ENCODE measurements around the gene ZNF316. TPM values are rescaled to one million over a fixed set of nuclear protein-coding genes. Genes with fewer than 3 reads are reported as not detected.
"Not testable (repeated sequence)": the region's sequence is repeated elsewhere in the genome, so short reads cannot be mapped to it uniquely, and the experiment has no call there.

The ZNF316 gene
- total RNA-seq, 4 donors from 2014 or later, result 15.6 to 39.5 (median 27.3) TPM

DNA sequence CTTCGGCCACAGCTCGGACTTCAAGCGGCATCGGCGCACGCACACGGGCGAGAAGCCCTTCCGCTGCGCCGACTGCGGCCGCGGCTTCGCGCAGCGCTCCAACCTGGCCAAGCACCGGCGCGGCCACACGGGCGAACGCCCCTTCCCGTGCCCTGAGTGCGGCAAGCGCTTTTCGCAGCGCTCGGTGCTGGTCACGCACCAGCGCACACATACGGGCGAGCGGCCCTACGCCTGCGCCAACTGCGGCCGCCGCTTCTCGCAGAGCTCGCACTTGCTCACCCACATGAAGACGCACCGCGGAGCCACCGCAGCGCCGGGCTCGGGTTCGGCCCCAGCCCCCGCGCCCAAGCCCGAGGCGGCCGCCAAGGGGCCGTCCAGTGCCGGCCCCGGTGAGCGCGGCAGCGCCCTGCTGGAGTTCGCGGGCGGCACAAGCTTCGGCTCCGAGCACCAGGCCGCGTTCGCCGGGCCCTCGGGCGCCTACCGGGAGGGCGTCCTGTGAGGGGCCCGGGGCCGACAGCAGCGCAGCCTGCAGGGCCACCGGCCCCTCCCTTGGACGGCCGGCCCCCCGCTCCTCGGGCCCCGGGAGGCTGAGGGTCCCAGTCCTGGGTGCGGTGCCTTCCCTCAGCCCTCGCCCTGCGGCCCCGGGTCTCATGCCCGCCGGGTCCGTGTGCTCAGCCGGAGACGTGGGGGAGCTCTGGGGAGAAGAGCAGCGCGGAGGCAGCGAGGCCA is 17.2 kb downstream of the ZNF316 start:
- DNase-seq, result no peak
- H3K4me1 ChIP-seq, result no peaks in the 10 kb centered on the region
- H3K9me3 ChIP-seq, result no peaks in the 10 kb centered on the region
- H3K27me3 ChIP-seq, result no peaks in the 10 kb centered on the region
- H3K4me3 ChIP-seq, result no peak overlapping the region
- TF ChIP-seq, protein P1, sequence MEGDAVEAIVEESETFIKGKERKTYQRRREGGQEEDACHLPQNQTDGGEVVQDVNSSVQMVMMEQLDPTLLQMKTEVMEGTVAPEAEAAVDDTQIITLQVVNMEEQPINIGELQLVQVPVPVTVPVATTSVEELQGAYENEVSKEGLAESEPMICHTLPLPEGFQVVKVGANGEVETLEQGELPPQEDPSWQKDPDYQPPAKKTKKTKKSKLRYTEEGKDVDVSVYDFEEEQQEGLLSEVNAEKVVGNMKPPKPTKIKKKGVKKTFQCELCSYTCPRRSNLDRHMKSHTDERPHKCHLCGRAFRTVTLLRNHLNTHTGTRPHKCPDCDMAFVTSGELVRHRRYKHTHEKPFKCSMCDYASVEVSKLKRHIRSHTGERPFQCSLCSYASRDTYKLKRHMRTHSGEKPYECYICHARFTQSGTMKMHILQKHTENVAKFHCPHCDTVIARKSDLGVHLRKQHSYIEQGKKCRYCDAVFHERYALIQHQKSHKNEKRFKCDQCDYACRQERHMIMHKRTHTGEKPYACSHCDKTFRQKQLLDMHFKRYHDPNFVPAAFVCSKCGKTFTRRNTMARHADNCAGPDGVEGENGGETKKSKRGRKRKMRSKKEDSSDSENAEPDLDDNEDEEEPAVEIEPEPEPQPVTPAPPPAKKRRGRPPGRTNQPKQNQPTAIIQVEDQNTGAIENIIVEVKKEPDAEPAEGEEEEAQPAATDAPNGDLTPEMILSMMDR (IDR thresholded peaks at IDR 0.05), result no peak
- no peak for TF ChIP-seq POLR2A (IDR thresholded peaks at IDR 0.05)
- no peak overlapping the region for H3K27ac ChIP-seq
- intact Hi-C loops (cut with DNase I; ENCODE audit: low total_unique reads), result no loop called here
- no peaks in the 10 kb centered on the region for H3K36me3 ChIP-seq

DNA sequence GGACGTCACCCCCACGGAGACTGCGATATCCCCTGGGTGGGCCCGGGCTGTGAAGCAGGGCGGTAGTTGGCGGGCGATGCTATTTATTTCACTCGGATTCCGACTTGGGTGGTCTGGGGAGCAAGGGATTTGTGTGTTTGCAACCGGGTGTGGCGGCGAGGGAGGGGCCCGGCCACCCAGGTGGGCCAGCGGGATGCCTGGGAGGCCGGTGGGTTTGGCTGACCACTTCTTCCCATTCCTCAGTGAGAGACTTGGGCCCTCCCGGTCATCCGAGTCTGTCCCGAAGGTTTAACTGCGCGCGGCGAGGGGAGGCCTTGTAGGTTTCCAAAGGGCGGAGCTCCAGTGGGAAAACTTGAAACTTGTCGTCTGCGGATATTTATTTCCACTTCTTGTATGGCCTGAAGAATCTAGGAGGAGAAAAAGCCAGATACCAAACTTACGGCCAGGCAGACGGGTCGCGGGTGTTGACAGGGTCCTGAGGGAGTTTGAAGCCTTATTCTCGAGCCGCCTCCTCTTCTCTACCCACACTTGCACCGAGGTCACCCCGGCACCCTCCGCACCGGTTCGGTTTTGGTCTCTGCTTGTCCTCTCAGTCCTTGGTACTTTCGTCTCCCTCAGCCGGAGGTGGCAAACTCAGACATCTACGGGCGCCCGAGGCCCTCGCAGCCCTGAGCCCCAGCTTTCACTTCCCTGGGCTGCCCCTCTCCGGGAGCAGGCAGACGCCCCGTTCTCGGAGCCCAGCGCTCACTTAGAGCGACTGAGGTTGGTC is 17.9 kb downstream of the ZNF316 start:
- Histone ChIP-seq H3K27ac (no peak overlapping the region), H3K36me3 (no peaks in the 10 kb centered on the region), H3K9me3 (no peaks in the 10 kb centered on the region), H3K27me3 (no peaks in the 10 kb centered on the region), H3K4me1 (no peaks in the 10 kb centered on the region), H3K4me3 (no peak overlapping the region)
- DNase-seq, result no peak
- no peak for TF ChIP-seq POLR2A (IDR thresholded peaks at IDR 0.05)
- TF ChIP-seq, protein P1 (IDR thresholded peaks at IDR 0.05), result no peak
- intact Hi-C loops (cut with DNase I; ENCODE audit: low total_unique reads), result no loop called here

DNA sequence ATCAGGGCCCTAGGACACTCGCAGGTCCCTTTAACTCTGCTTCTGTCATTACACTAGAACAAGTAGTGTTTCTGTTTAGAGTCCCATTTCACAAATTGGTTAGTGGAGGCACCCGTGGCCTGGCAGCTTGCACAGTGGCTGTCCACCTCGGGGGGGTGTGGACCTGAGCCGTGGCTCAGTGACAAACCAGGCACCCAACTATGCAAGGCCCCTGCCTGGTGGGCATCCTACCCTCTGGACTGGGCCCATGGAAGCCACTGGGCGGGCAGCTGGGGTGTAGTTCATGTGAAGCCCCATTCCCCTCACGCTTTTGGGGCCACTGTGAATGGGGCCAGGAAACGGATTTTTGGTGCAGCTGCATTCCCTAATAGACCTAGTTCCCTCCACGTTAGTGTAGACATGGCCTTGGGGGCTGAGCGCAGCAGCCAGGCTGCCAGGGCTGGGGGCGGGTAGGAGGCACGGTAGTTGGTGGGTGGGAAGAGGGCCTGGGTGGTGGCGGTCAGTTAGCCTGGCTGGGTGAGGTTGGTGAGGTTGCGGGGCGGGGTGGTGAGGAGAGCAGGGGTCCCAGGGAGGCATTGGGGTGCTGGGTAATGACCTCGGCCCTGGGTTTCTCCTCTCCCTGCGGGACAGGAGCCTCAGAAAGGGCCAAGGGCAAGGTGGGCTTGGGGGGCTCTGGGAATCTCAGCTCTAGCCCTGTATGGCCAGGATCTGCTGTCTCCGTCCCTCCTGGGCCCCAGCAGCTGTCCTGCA is 18.7 kb downstream of the ZNF316 start:
- no peak overlapping the region for H3K4me3 ChIP-seq
- no peaks in the 10 kb centered on the region for H3K27me3 ChIP-seq
- intact Hi-C loops (cut with DNase I; ENCODE audit: low total_unique reads), result no loop called here
- no peak overlapping the region for H3K27ac ChIP-seq
- H3K4me1 ChIP-seq, result no peaks in the 10 kb centered on the region
- DNase-seq, result no peak
- no peaks in the 10 kb centered on the region for H3K9me3 ChIP-seq
- no peak for TF ChIP-seq POLR2A (IDR thresholded peaks at IDR 0.05)
- H3K36me3 ChIP-seq, result no peaks in the 10 kb centered on the region

DNA sequence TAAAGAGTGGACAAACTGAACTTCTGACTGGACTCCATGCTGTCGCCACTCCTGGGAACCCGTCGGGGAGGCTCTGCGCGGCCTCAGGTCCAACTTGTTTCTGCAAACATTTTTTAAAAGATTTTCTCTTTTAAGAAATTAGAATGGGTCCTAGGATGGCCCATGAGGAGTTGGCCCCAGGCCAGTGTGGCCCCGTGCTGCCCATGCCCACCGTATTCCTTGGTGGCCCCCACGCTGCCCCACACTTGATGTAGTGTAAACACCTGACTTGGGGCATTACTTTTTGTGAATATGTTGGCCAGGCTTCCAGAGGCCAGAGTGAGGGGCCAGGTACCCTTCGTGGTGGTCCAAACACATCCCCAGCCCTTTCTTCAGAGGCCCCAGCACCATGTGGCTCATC is 19.3 kb downstream of the ZNF316 start:
- intact Hi-C loops (cut with DNase I; ENCODE audit: low total_unique reads), result no loop called here
- Histone ChIP-seq H3K36me3 (no peaks in the 10 kb centered on the region), H3K27ac (no peak overlapping the region), H3K4me3 (no peak overlapping the region), H3K9me3 (no peaks in the 10 kb centered on the region), H3K27me3 (no peaks in the 10 kb centered on the region), H3K4me1 (no peaks in the 10 kb centered on the region)
- TF ChIP-seq, protein P1 (IDR thresholded peaks at IDR 0.05), result no peak
- no peak for TF ChIP-seq POLR2A (IDR thresholded peaks at IDR 0.05)
- no peak for DNase-seq

DNA sequence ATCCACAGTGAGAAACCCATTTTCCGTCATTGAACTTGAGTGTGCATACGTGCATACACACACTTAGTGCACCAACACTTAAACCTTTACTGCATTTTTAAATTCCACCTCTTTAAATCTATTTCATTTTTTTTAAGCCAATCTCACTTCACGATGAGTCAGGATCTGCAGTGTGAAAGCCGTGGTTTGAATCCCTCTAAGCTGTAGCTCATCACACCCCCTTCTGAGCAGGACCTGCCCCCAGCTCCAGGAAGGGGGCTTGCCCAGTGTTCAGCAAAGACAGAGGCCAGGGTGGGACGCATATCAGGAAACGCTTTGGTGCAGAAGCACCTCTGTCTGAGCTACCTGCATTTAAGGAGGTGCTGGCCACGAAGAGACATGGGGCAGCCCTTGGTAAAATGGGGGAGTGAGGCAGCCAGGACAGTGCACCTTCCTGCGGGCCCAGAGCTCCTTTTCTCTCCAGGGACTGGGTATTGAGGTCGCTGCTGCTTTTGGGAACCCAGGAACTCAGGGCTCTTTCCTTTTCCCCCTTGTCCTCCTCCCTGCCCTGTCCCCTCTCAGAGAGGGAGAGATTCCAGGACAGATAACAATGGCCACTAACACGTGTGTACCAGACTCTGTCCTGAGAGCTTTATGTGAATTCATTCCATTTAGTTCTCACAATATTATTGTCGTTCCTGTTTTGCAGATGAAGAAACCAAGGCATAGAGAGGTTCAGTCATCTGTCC is 21.7 kb downstream of the ZNF316 start:
- intact Hi-C loops (cut with DNase I; ENCODE audit: low total_unique reads), result no loop called here
- no peak for DNase-seq
- Histone ChIP-seq H3K36me3 (no peaks in the 10 kb centered on the region), H3K4me3 (no peak overlapping the region), H3K4me1 (no peaks in the 10 kb centered on the region), H3K27me3 (no peaks in the 10 kb centered on the region), H3K27ac (no peak overlapping the region), H3K9me3 (no peaks in the 10 kb centered on the region)
- no peak for TF ChIP-seq POLR2A (IDR thresholded peaks at IDR 0.05)
- TF ChIP-seq, protein P1 (IDR thresholded peaks at IDR 0.05), result no peak

DNA sequence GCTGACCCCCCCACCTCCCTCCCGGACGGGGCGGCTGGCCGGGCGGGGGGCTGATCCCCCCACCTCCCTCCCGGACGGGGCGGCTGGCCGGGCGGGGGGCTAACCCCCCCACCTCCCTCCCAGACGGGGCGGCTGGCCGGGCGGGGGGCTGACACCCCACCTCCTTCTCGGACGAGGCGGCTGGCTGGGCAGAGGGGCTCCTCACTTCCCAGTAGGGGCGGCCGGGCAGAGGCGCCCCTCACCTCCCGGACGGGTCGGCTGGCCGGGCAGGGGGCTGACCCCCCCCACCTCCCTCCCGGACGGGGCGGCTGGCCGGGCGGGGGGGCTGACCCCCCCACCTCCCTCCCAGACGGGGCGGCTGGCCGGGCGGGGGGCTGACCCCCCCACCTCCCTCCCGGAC is 33.7 kb downstream of the ZNF316 start:
- H3K4me1 ChIP-seq; H3K4me3 ChIP-seq; H3K27ac ChIP-seq; H3K36me3 ChIP-seq; DNase-seq; intact Hi-C loops (cut with DNase I; ENCODE audit: low total_unique reads); H3K27me3 ChIP-seq: not testable (repeated sequence)
- H3K9me3 ChIP-seq, result peaks cover 0 to 42% of the 10 kb centered on the region in 2 donors
